Stimulated activated CD8-positive, alpha-beta memory T cell treated with anti-CD3 and anti-CD28 coated beads, Interleukin-15, amount 100 ng/mL, for 24 hours (primary cell): ENCODE measurements around the gene FILIP1L.

Experiments used
- DNase-seq: peaks from one replicate; pipeline ENCODE4 v3.0.0-alpha.2; 2020; ENCODE audit warnings: low read depth

The FILIP1L gene

GRCh38 chr3:99789011-99789721 is 325.1 kb downstream of the FILIP1L start:
- DNase-seq, result no peak
